AG09309 (cell line): Measurements from ENCODE around the gene EPN2.

Source experiments
- DNase-seq: peaks from one replicate; pipeline ENCODE4 v3.0.0-alpha.2; 2010; ENCODE audit warnings: low read depth
- H3K4me3 ChIP-seq: 2 replicates; pipeline ENCODE4 v1.5.1; 2011; ENCODE audit warnings: mild to moderate bottlenecking, low read depth, low read length, moderate library complexity; ENCODE audit not compliant: control insufficient read depth
- TF ChIP-seq, protein P1 (sequence below): IDR thresholded peaks from 2 replicates; pipeline ENCODE4 v1.5.1; 2011; ENCODE audit warnings: mild to moderate bottlenecking, low read depth, low read length, inconsistent platforms; ENCODE audit not compliant: insufficient read depth, control insufficient read depth; ENCODE audit errors: missing control alignments

The EPN2 gene

DNA sequence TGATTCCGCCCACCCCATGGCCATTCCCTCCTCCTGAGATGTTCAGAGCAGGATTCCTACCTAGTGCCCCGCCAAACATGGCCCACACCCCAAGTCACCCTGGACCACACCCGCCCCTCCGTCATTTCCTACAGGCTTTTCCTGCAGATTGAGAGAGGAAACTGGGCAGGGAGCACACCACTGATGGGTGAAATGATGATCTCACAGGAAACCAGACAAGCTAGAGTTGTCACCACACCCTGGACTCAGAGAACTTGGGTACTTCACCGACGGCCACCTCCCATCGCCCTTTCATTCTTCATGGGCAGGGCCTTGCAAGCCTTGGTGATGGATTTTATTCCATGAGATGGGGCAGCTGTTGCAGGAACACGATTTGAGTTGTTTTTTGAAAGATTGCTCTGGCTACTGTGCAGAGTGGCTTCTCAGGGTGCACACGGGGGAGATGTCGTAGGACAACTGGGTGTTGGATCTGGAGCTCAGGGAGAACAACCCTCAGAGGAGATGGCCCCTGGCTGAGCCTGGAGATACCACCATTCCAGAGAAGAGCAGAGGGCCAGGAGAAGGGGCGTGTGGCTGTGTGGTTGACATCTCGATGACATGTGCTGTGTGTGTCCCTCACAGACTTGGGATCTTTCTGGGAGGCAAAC, 132.8 kb downstream of the EPN2 start:
- H3K4me3 ChIP-seq = no peak overlapping the region
- DNase-seq = no peak
- TF ChIP-seq, protein P1, sequence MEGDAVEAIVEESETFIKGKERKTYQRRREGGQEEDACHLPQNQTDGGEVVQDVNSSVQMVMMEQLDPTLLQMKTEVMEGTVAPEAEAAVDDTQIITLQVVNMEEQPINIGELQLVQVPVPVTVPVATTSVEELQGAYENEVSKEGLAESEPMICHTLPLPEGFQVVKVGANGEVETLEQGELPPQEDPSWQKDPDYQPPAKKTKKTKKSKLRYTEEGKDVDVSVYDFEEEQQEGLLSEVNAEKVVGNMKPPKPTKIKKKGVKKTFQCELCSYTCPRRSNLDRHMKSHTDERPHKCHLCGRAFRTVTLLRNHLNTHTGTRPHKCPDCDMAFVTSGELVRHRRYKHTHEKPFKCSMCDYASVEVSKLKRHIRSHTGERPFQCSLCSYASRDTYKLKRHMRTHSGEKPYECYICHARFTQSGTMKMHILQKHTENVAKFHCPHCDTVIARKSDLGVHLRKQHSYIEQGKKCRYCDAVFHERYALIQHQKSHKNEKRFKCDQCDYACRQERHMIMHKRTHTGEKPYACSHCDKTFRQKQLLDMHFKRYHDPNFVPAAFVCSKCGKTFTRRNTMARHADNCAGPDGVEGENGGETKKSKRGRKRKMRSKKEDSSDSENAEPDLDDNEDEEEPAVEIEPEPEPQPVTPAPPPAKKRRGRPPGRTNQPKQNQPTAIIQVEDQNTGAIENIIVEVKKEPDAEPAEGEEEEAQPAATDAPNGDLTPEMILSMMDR = no peak

DNA sequence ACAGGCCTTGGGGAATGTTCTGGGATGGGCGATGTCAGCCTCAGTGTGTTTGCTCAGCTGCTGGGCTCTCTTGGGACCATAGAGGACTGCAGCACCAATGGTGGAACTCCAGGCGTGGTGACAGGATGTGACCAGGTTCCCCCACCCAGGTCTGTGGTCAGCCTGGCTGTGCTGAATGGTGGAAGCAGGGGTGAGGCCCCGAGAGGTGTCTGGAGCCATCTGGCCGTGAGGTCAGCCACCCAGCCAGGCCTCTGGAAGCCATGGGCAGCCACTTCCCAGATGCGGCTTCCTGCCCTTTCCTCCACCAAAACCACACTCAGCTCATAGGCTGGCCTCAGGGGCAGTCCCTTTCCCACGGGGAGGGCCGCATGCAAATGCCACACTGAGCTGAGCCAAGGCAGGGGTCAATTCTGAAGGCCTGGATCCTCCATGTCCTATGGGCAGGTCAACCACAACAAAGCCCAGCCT, 133.4 kb downstream of the EPN2 start:
- TF ChIP-seq, protein P1 = no peak
- no peak for DNase-seq
- H3K4me3 ChIP-seq = no peak overlapping the region

DNA sequence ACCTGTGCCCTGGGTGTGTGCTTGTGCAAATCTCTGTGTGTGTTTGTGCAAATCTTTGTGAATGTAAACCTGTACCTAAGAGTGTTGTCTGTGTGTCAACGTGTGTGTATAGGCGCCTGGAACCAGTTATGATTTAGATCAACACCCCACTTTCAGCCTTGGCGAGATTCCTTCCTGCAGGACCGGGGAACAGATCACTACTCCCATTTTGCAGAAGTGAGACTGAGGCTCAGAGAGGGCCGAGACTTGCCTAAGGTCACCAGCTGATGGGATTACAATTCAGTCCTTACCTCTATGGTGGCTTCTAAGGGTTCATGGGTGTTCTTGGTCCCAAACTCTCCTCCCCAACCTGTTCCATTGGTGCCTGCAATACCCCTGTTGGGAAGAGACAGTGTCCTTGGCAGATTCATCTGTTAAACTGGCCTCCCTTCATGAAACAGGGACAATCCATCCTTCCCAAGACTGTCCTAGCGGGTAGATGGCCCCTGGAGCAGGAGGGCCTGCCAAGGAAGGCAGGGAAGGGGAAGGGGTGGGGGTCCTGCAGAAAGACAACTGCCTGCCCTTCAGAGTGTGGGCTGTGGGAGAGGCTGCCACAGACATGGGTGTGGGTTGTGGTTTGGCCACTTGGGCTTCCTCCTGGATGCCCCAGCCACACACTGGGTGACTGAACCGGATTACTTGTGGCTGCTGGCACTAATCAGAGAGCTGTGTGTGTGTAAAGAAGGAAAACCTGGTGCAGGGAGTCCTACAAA, 134.3 kb downstream of the EPN2 start:
- H3K4me3 ChIP-seq = no peak overlapping the region
- DNase-seq = no peak
- TF ChIP-seq, protein P1 = no peak

- no peak overlapping the region for H3K4me3 ChIP-seq
- no peak for DNase-seq
- TF ChIP-seq, protein P1 = no peak
Measured at GRCh38 chr17:19372011-19372370, 134.8 kb downstream of the EPN2 start.

DNA sequence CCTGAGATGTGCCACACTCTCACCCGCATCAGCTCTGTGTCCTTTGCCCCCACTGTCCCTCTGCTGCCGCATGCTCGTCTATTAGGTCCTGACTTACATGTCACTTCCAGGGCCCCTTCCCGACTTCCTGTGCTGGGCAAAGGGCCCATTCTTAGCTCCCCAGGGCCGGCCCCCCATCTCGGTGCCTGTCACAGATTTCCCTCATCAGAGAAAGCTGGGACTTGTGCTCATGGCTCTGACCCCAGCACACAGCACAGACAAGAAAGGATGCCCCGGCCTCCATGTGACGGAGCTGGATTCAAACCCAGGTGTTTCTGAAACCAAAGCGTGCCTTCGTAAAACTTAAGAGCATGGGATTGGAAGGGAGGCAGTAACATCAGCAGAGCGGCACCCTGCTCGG, 135.3 kb downstream of the EPN2 start:
- DNase-seq = no peak
- no peak overlapping the region for H3K4me3 ChIP-seq
- TF ChIP-seq, protein P1 = no peak

DNA sequence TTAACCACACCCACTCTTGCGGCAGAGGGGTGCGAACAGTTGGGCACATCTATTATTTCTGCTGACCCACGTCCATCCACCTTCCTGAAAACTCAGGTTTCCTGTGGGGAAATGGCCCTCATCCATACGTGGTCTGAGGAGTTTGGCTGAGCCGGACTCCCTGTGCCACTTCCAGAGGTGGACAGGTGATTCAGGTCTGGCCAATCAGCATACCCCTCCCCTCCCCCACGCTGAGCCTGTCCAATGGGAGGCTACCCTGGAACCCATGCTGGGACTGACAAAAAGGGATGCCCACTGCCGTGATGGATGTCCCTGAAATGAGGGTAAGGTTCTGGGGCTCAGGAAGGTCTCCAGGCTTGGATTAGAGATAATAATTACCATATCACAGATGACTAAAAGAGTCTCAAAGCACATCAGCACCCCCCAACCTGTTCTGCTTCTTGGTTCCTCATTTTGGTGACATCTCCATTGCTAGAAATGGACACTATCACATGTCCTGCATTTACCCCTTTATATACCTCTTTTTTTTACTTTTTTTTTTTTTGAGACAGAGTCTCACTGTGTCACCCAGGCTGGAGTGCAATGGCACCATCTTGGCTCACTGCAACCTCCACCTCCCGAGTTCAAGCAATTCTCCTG, 135.8 kb downstream of the EPN2 start:
- H3K4me3 ChIP-seq = no peak overlapping the region
- no peak for DNase-seq
- TF ChIP-seq, protein P1 = no peak
